Measurements from ENCODE around the gene TNFRSF17. TPM values are rescaled to one million over a fixed set of nuclear protein-coding genes. Genes with fewer than 3 reads are reported as not detected.
"Not testable (repeated sequence)": the region's sequence is repeated elsewhere in the genome, so short reads cannot be mapped to it uniquely, and the experiment has no call there.

The TNFRSF17 gene
- total and polyA plus RNA-seq, 9 of the 15 experiments (the other 6 are each of a cell fraction or from before 2014, with no cell fraction given): not detected

GRCh38 chr16:11970292-11970691, 5.3 kb downstream of the TNFRSF17 start:
- CTCF ChIA-PET (ENCODE audit: low intra/inter-chr PET ratio): not testable (repeated sequence)

GRCh38 chr16:11972128-11972527, 7.1 kb downstream of the TNFRSF17 start:
- DNase-seq (ENCODE audit: extremely low read depth in 1 of 4, low spot score in 3 of 4) (peak in 1 of 4 experiments; percentile 41), ATAC-seq (peak; percentile 32; the same call in 2 of the 3 replicates), FAIRE-seq (peak; percentile 42)
- Histone ChIP-seq H3K27me3 (ENCODE audit: control insufficient read depth in 2 of 2, insufficient read depth in 2 of 2, low read length in 2 of 2) (no peaks in the 10 kb centered on the region), H3K4me3 (no peak overlapping the region), H3K9me1 (ENCODE audit: control insufficient read depth, insufficient read depth, low read length) (no peaks in the 10 kb centered on the region), H3K4me1 (replicated peaks in 1 of 2; ENCODE audit: control insufficient read depth in 2 of 2, insufficient read depth in 2 of 2, low read length in 2 of 2) (peaks cover 0 to 19% of the 10 kb centered on the region in 2 experiments; a peak in 3 of 5 replicates), H3K4me2 (ENCODE audit: insufficient read depth, low read length) (peak overlapping the region; percentile 27; the same call in 1 of the 2 replicates), H3K36me3 (ENCODE audit: control insufficient read depth, insufficient read depth, low read length) (no peaks in the 10 kb centered on the region), H4K20me1 (replicated peaks; ENCODE audit: control insufficient read depth, insufficient read depth, low read length) (no peaks in the 10 kb centered on the region), H3K9me3 (replicated peaks; ENCODE audit: control insufficient read depth, insufficient read depth, low read depth, low read length) (no peaks in the 10 kb centered on the region), H3K79me2 (ENCODE audit: control insufficient read depth, insufficient read depth, low read length) (peaks cover 12% of the 10 kb centered on the region), H2AFZ (ENCODE audit: low read depth, low read length) (peak overlapping the region; percentile 75), H3K9ac (ENCODE audit: insufficient read depth in 1 of 2, low read depth in 2 of 2, low read length in 2 of 2) (peak overlapping the region in 1 of 2 experiments; percentile 7; a peak in 1 of 4 replicates), H3K27ac (ENCODE audit: extremely low read depth, low read depth, low read length) (no peak overlapping the region)
- in situ Hi-C loops (cut with MboI) (loop anchor here (5.0 kb wide), 1 partner anchor 85 kb away; no protein-coding TSS in a partner anchor), intact Hi-C loops (cut with micrococcal nuclease) (no loop called here)
- WGBS (ENCODE audit: insufficient coverage, low coverage, missing lambda C conversion rate): 25% methylated on average over 11 of the region's 11 CpGs
- no TSS peak for BruUV-seq (replicated peaks)
- ChIA-PET POLR2A (interaction anchor here (0.6 to 0.9 kb wide), 2 partner anchors 25 to 31 kb away, joined by 3 read pairs; no protein-coding TSS in a partner anchor), CTCF (ENCODE audit: low intra/inter-chr PET ratio) (interaction anchor here (1.3 kb wide), 1 partner anchor 96 kb away, joined by 4 read pairs; no protein-coding TSS in a partner anchor)
- TF ChIP-seq SMC3 (conservative IDR thresholded peaks at IDR 0.05; ENCODE audit: insufficient read depth, low read depth, low read length) (0 out of 2 replicates have a peak, but pooled peaks have one; percentile 22), CTCF (IDR thresholded peaks at IDR 0.05 in 2 of 3, conservative IDR thresholded peaks at IDR 0.05 in 1 of 3; ENCODE audit: insufficient read depth in 2 of 3, low read depth in 1 of 3, low read length in 3 of 3) (peak; percentile 29 to 59 (median 42); a peak in 3 of 6 replicates), RAD21 (CRISPR knock-in tag; conservative IDR thresholded peaks at IDR 0.05 in 1 of 2, IDR thresholded peaks at IDR 0.05 in 1 of 2) (peak; percentile 36 to 59; a peak in 3 of 4 replicates), ZNF384 (IDR thresholded peaks at IDR 0.05; ENCODE audit: low read depth, low read length) (peak; percentile 30; the same call in 1 of the 2 replicates), E2F6 (IDR thresholded peaks at IDR 0.05; ENCODE audit: borderline replicate concordance in 1 of 2, extremely low read depth in 1 of 2, insufficient read depth in 1 of 2, insufficient read length in 1 of 2, low read depth in 1 of 2, low read length in 1 of 2, poor library complexity in 1 of 2, severe bottlenecking in 1 of 2) (no peak), ZBTB34 (CRISPR knock-in tag; IDR thresholded peaks at IDR 0.05) (no peak), ZNF3 (CRISPR knock-in tag; IDR thresholded peaks at IDR 0.05) (no peak), CXXC5 (CRISPR knock-in tag; IDR thresholded peaks at IDR 0.05) (0 out of 2 replicates have a peak, but pooled peaks have one; percentile 10)

More at GRCh38 chr16:11970292-11970691, 5.3 kb downstream of the TNFRSF17 start:
- ATAC-seq; H3K27ac ChIP-seq (ENCODE audit: extremely low read depth, low read depth, low read length); H3K4me2 ChIP-seq (ENCODE audit: insufficient read depth, low read length); H3K79me2 ChIP-seq (ENCODE audit: control insufficient read depth, insufficient read depth, low read length); H2AFZ ChIP-seq (ENCODE audit: low read depth, low read length); POLR2A ChIA-PET; intact Hi-C loops (cut with micrococcal nuclease); H3K27me3 ChIP-seq (ENCODE audit: control insufficient read depth in 2 of 2, insufficient read depth in 2 of 2, low read length in 2 of 2); FAIRE-seq; H3K9ac ChIP-seq (ENCODE audit: insufficient read depth in 1 of 2, low read depth in 2 of 2, low read length in 2 of 2); H3K36me3 ChIP-seq (ENCODE audit: control insufficient read depth, insufficient read depth, low read length); DNase-seq (ENCODE audit: extremely low read depth in 1 of 4, low spot score in 3 of 4); H3K9me1 ChIP-seq (ENCODE audit: control insufficient read depth, insufficient read depth, low read length); H3K4me3 ChIP-seq; H3K9me3 ChIP-seq (replicated peaks; ENCODE audit: control insufficient read depth, insufficient read depth, low read depth, low read length); H4K20me1 ChIP-seq (replicated peaks; ENCODE audit: control insufficient read depth, insufficient read depth, low read length); H3K4me1 ChIP-seq (replicated peaks in 1 of 2; ENCODE audit: control insufficient read depth in 2 of 2, insufficient read depth in 2 of 2, low read length in 2 of 2); BruUV-seq (replicated peaks): not testable (repeated sequence)
- WGBS (ENCODE audit: insufficient coverage, low coverage, missing lambda C conversion rate): 68% methylated on average over 5 of the region's 5 CpGs
- in situ Hi-C loops (cut with MboI): loop anchor here (5.0 kb wide), 1 partner anchor 87 kb away; no protein-coding TSS in a partner anchor

Data from K562 (cell line).